Psoas muscle (tissue), 8 donors: ENCODE results near the gene SHFL. TPM values are rescaled to one million over a fixed set of nuclear protein-coding genes. Genes with fewer than 3 reads are reported as not detected.

Experiments used
- ATAC-seq, 4 donors: fragments of 200-7000 bp; cut with Tn5 transposase; one replicate each; pipeline ENCODE4 v1.9.1; 2020; ENCODE audit warnings: moderate library complexity in 3 of 4, mild to moderate bottlenecking in 2 of 4
- DNase-seq, 2 donors: peaks; one replicate each; pipeline ENCODE4 v3.0.0-alpha.2; 2020
- H3K27ac ChIP-seq: fragments of 200-600 bp; one replicate; pipeline ENCODE4 v1.8.0; 2022
- H3K27me3 ChIP-seq, 3 donors: fragments of 200-600 bp in 1 of 3; one replicate each; pipeline versions ENCODE4 v1.6.1 to v1.8.0; 2013 to 2022; ENCODE audit warnings: low read length in 2 of 3, mild to moderate bottlenecking in 2 of 3, moderate library complexity in 1 of 3; ENCODE audit not compliant: insufficient read depth in 3 of 3
- H3K36me3 ChIP-seq, 2 donors: fragments of 200-600 bp in 1 of 2; one replicate each; pipeline versions ENCODE4 v1.6.1 to v1.8.0; 2013 to 2022; ENCODE audit warnings: low read depth in 1 of 2, mild to moderate bottlenecking in 1 of 2, moderate library complexity in 1 of 2; ENCODE audit not compliant: insufficient read depth in 1 of 2
- H3K4me1 ChIP-seq: fragments of 200-600 bp; one replicate; pipeline ENCODE4 v1.8.0; 2022
- H3K4me3 ChIP-seq: fragments of 200-600 bp; one replicate; pipeline ENCODE4 v1.8.0; 2022; ENCODE audit warnings: mild to moderate bottlenecking
- H3K9me3 ChIP-seq: fragments of 200-600 bp; one replicate; pipeline ENCODE4 v1.8.0; 2022
- CTCF ChIP-seq: fragments of 200-600 bp; IDR thresholded peaks from one replicate; pipeline ENCODE4 v1.8.0; 2022; ENCODE audit warnings: antibody characterized with exemption
- WGBS, 3 donors: extraction: QIAGEN DNeasy Blood & Tissue Kit; methylation state at CpG; one replicate each; pipeline versions ENCODE4 v1.1.6 to v1.1.7; 2013; 5-methylcytosine and 5-hydroxymethylcytosine counted together
- intact Hi-C, 2 donors: fragments of 100-400 bp; cut with DNase I; formaldehyde crosslinking; loops; one replicate each; pipeline versions ENCODE4 v1.11.0 to v1.14.2; 2022
- polyA plus RNA-seq, 3 donors: library from polyadenylated mRNA; stranded (reverse); fragments of 200-250 nt; gene quantifications; one replicate each; pipeline ENCODE4 v1.2.3, GENCODE V29; 2013
- total RNA-seq, 4 donors: library from RNA; stranded (reverse); fragmentation: NEBNext Ultra II Directional in 2 of 4; extraction: Animal tissue kit (Norgen Biotek cat#: 25700) in 2 of 4; gene quantifications; one replicate each; pipeline versions ENCODE4 v1.2.1 to v1.2.4, GENCODE V29; 2021 to 2023
- donor health status: healthy with polysubstance abuse.
- donor health status: DM: no; HTN: no; CAD: no; lungs with moderate emphysema.
- donor health status: Bipolar disorder and iron deficiency.
- donor health status: healthy.
- donor health status: DM: yes; HTN: yes; CAD: no.
- donor health status: DM: no; HTN: no; CAD: no.
- donor health status: DM: no; HTN: no; CAD: no.
- donor health status: DM: yes; HTN: yes; CAD: no.

Gene SHFL
- total and polyA plus RNA-seq, 7 donors, result 2.9 to 5.7 (median 3.7) TPM

GRCh38 chr19:10107817-10108367 lies 21.8 kb downstream of the SHFL start:
- H3K27me3 ChIP-seq, result no peaks in the 10 kb centered on the region
- no peak for TF ChIP-seq CTCF
- peaks cover 11% of the 10 kb centered on the region for H3K4me1 ChIP-seq
- ATAC-seq (no peak), DNase-seq (no peak)
- peaks cover 19 to 48% of the 10 kb centered on the region in 2 donors for H3K36me3 ChIP-seq
- H3K27ac ChIP-seq, result no peak overlapping the region
- WGBS, 3 donors, result 91 to 93% (median 92%) methylated on average over 14 of the region's 14 CpGs
- no peaks in the 10 kb centered on the region for H3K9me3 ChIP-seq
- intact Hi-C loops, result no loop called here
- H3K4me3 ChIP-seq, result peak overlapping the region; percentile 90

- DNase-seq, result no peak
- 89 to 93% (median 92%) methylated on average over 14 of the region's 14 CpGs for WGBS, 3 donors
- peaks cover 13% of the 10 kb centered on the region for H3K4me1 ChIP-seq
Measured at GRCh38 chr19:10109528-10109927, 23.4 kb downstream of the SHFL start.

GRCh38 chr19:10110076-10110971 lies 24.2 kb downstream of the SHFL start:
- no peaks in the 10 kb centered on the region for H3K9me3 ChIP-seq
- WGBS, 3 donors, result 88 to 94% (median 90%) methylated on average over 42 to 44 of the region's 44 CpGs
- no peak overlapping the region for H3K27ac ChIP-seq
- intact Hi-C loops, result loop anchor here in 1 of 2 donors (10.0 kb wide), 1 partner anchor 284 kb away; no protein-coding TSS in a partner anchor
- no peaks in the 10 kb centered on the region for H3K27me3 ChIP-seq
- DNase-seq (peak in 1 of 2 donors; percentile 57), ATAC-seq (no peak)
- peaks cover 19 to 63% of the 10 kb centered on the region in 2 donors for H3K36me3 ChIP-seq
- TF ChIP-seq CTCF, result no peak
- peaks cover 21% of the 10 kb centered on the region for H3K4me1 ChIP-seq
- H3K4me3 ChIP-seq, result no peak overlapping the region

More at GRCh38 chr19:10109528-10109927, 23.4 kb downstream of the SHFL start:
- no peaks in the 10 kb centered on the region for H3K27me3 ChIP-seq
- H3K9me3 ChIP-seq, result no peaks in the 10 kb centered on the region
- intact Hi-C loops, result no loop called here
- ATAC-seq, result no peak
- no peak overlapping the region for H3K4me3 ChIP-seq
- H3K27ac ChIP-seq, result no peak overlapping the region
- peaks cover 19 to 56% of the 10 kb centered on the region in 2 donors for H3K36me3 ChIP-seq
- no peak for TF ChIP-seq CTCF

GRCh38 chr19:10110972-10111317 lies 24.8 kb downstream of the SHFL start:
- Histone ChIP-seq H3K27ac (no peak overlapping the region), H3K9me3 (no peaks in the 10 kb centered on the region), H3K27me3 (no peaks in the 10 kb centered on the region), H3K36me3 (peaks cover 19 to 69% of the 10 kb centered on the region in 2 donors), H3K4me3 (no peak overlapping the region), H3K4me1 (peaks cover 24% of the 10 kb centered on the region)
- no peak for TF ChIP-seq CTCF
- WGBS, 3 donors, result 89 to 90% (median 89%) methylated on average over 19 of the region's 19 CpGs
- no peak for ATAC-seq
- peak in 1 of 2 donors; percentile 48 for DNase-seq
- intact Hi-C loops, result loop anchor here in 1 of 2 donors (10.0 kb wide), 1 partner anchor 284 kb away; no protein-coding TSS in a partner anchor
